ENCODE results near the gene MERTK. TPM values are rescaled to one million over a fixed set of nuclear protein-coding genes. Genes with fewer than 3 reads are reported as not detected.
"Not testable (repeated sequence)": the region's sequence is repeated elsewhere in the genome, so short reads cannot be mapped to it uniquely, and the experiment has no call there.

MERTK gene
- total RNA-seq, 1 donor from 2014 or later: 3.3 TPM

DNA sequence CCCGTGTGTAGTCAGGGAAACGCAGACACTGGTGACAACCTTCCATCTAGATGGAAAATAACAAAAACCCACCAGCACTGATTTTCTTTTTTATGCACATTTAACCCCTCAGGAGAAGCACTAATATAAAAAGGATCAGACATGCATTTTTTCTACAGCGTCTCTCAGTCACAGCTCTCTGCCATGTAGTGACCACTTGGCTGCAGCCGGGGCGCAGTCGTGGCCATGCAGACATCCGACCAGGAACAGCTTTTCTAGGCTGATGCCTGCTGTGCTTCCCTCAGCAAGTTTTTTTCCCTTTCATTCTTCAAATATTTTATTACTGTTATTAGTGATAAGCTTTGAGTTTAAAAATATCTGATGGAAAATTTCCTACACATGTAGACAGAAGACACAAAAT is 63.3 kb downstream of the MERTK start:
- Mint-ChIP-seq H3K4me1 (peaks cover 4% of the 10 kb centered on the region), H3K9me3 (no peaks in the 10 kb centered on the region), H3K4me3 (no peak overlapping the region), H3K27me3 (ENCODE audit: low read depth) (peaks cover 45% of the 10 kb centered on the region), H3K36me3 (ENCODE audit: low read depth) (no peaks in the 10 kb centered on the region), H3K27ac (ENCODE audit: unreplicated experiment) (no peak overlapping the region)
- DNase-seq (ENCODE audit: low read depth, low spot score): no peak
- TF ChIP-seq, protein P1, sequence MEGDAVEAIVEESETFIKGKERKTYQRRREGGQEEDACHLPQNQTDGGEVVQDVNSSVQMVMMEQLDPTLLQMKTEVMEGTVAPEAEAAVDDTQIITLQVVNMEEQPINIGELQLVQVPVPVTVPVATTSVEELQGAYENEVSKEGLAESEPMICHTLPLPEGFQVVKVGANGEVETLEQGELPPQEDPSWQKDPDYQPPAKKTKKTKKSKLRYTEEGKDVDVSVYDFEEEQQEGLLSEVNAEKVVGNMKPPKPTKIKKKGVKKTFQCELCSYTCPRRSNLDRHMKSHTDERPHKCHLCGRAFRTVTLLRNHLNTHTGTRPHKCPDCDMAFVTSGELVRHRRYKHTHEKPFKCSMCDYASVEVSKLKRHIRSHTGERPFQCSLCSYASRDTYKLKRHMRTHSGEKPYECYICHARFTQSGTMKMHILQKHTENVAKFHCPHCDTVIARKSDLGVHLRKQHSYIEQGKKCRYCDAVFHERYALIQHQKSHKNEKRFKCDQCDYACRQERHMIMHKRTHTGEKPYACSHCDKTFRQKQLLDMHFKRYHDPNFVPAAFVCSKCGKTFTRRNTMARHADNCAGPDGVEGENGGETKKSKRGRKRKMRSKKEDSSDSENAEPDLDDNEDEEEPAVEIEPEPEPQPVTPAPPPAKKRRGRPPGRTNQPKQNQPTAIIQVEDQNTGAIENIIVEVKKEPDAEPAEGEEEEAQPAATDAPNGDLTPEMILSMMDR (conservative IDR thresholded peaks at IDR 0.05): no peak

GRCh38 chr2:111963086-111963485 is 64.7 kb downstream of the MERTK start:
- not testable (repeated sequence) for H3K4me3 Mint-ChIP-seq; H3K4me1 Mint-ChIP-seq; H3K36me3 Mint-ChIP-seq (ENCODE audit: low read depth); H3K9me3 Mint-ChIP-seq; H3K27ac Mint-ChIP-seq (ENCODE audit: unreplicated experiment); DNase-seq (ENCODE audit: low read depth, low spot score)
- peaks cover 34% of the 10 kb centered on the region for H3K27me3 Mint-ChIP-seq (ENCODE audit: low read depth)

- not testable (repeated sequence) for H3K36me3 Mint-ChIP-seq (ENCODE audit: low read depth); H3K27ac Mint-ChIP-seq (ENCODE audit: unreplicated experiment); DNase-seq (ENCODE audit: low read depth, low spot score); H3K4me1 Mint-ChIP-seq; H3K4me3 Mint-ChIP-seq; H3K9me3 Mint-ChIP-seq
- peaks cover 30% of the 10 kb centered on the region for H3K27me3 Mint-ChIP-seq (ENCODE audit: low read depth)
Measured at GRCh38 chr2:111963508-111963907, 65.1 kb downstream of the MERTK start.

DNA sequence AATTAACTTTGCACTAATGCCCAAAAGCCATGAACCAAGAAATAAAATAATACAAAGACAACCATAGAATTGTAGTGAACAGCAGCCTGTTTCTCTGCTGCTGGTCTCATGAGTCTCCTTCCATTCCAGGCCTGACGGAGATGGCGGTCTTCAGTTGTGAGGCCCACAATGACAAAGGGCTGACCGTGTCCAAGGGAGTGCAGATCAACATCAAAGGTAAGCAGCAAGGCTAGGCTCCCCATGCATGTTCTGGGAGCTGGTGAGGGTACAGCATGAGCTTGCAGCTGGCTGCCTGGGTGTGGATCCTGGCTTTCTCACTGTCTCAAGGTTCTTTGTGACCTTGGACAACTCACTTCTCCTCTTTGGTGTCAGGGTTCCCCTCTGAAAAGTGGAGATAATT is 66.7 kb downstream of the MERTK start:
- Mint-ChIP-seq H3K27ac (ENCODE audit: unreplicated experiment) (no peak overlapping the region), H3K9me3 (no peaks in the 10 kb centered on the region), H3K36me3 (ENCODE audit: low read depth) (no peaks in the 10 kb centered on the region), H3K4me3 (no peak overlapping the region), H3K27me3 (ENCODE audit: low read depth) (peaks cover 20% of the 10 kb centered on the region), H3K4me1 (peaks cover 4% of the 10 kb centered on the region)
- TF ChIP-seq, protein P1 (conservative IDR thresholded peaks at IDR 0.05): no peak
- DNase-seq (ENCODE audit: low read depth, low spot score): no peak

GRCh38 chr2:111966241-111966640 is 67.8 kb downstream of the MERTK start:
- no peaks in the 10 kb centered on the region for H3K9me3 Mint-ChIP-seq
- H3K4me1 Mint-ChIP-seq: no peaks in the 10 kb centered on the region
- no peaks in the 10 kb centered on the region for H3K36me3 Mint-ChIP-seq (ENCODE audit: low read depth)
- H3K4me3 Mint-ChIP-seq: no peak overlapping the region
- TF ChIP-seq, protein P1 (conservative IDR thresholded peaks at IDR 0.05): no peak
- H3K27ac Mint-ChIP-seq (ENCODE audit: unreplicated experiment): no peak overlapping the region
- H3K27me3 Mint-ChIP-seq (ENCODE audit: low read depth): peaks cover 14% of the 10 kb centered on the region
- no peak for DNase-seq (ENCODE audit: low read depth, low spot score)

DNA sequence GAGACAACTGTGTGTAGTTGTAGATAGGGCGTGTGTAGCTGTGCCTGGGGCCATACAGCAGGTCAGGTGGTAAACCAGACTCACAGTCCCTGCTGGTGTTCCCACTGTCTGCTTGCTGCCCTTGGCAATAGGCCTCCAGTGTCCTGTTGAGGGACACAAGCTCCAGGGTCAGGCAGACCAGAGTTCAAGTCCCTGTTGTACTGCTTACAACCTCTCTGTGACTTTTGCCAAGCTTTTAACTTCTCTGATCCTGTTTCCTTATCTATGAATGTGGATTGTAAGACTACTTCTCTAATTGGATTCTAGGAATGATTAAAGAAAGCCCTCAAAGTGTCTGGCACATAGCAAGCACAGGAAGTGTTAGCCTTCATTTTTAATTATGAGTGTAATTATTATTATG is 68.6 kb downstream of the MERTK start:
- TF ChIP-seq, protein P1 (conservative IDR thresholded peaks at IDR 0.05): no peak
- Mint-ChIP-seq H3K27ac (ENCODE audit: unreplicated experiment) (no peak overlapping the region), H3K9me3 (no peaks in the 10 kb centered on the region), H3K4me3 (no peak overlapping the region), H3K4me1 (no peaks in the 10 kb centered on the region), H3K36me3 (ENCODE audit: low read depth) (no peaks in the 10 kb centered on the region), H3K27me3 (ENCODE audit: low read depth) (peaks cover 14% of the 10 kb centered on the region)
- no peak for DNase-seq (ENCODE audit: low read depth, low spot score)

GRCh38 chr2:111970453-111970852 is 72.0 kb downstream of the MERTK start:
- Mint-ChIP-seq H3K27me3 (ENCODE audit: low read depth) (peaks cover 5% of the 10 kb centered on the region), H3K9me3 (no peaks in the 10 kb centered on the region), H3K36me3 (ENCODE audit: low read depth) (peaks cover 5% of the 10 kb centered on the region), H3K4me1 (no peaks in the 10 kb centered on the region), H3K4me3 (no peak overlapping the region), H3K27ac (ENCODE audit: unreplicated experiment) (no peak overlapping the region)
- no peak for DNase-seq (ENCODE audit: low read depth, low spot score)
- TF ChIP-seq, protein P1 (conservative IDR thresholded peaks at IDR 0.05): no peak

Data from neural crest cell (in vitro differentiated cells).